HG03159 (cell line): ENCODE measurements around the gene DNAH1.

Experiments
- ATAC-seq: cut with Tn5 transposase; IDR thresholded peaks from one replicate; pipeline ENCODE4 v1.9.1; 2021; ENCODE audit warnings: mild to moderate bottlenecking, moderate library complexity; ENCODE audit not compliant: unreplicated experiment

DNAH1 gene

GRCh38 chr3:52431459-52432223 is 115.5 kb downstream of the DNAH1 start:
- ATAC-seq: no peak

GRCh38 chr3:52432225-52432624 is 116.1 kb downstream of the DNAH1 start:
- no peak for ATAC-seq

GRCh38 chr3:52432691-52433141 is 116.6 kb downstream of the DNAH1 start:
- no peak for ATAC-seq

GRCh38 chr3:52433328-52433995 is 117.3 kb downstream of the DNAH1 start:
- no peak for ATAC-seq

GRCh38 chr3:52433996-52434479 is 117.9 kb downstream of the DNAH1 start:
- ATAC-seq: no peak

GRCh38 chr3:52434491-52435115 is 118.5 kb downstream of the DNAH1 start:
- ATAC-seq: no peak

GRCh38 chr3:52435246-52436101 is 119.4 kb downstream of the DNAH1 start:
- no peak for ATAC-seq

GRCh38 chr3:52436500-52437149 is 120.5 kb downstream of the DNAH1 start:
- ATAC-seq: no peak

- no peak for ATAC-seq
Measured at GRCh38 chr3:52437326-52438103, 121.4 kb downstream of the DNAH1 start.

GRCh38 chr3:52438104-52438376 is 121.9 kb downstream of the DNAH1 start:
- no peak for ATAC-seq

- no peak for ATAC-seq
Measured at GRCh38 chr3:52438579-52439425, 122.7 kb downstream of the DNAH1 start.

GRCh38 chr3:52439426-52440248 is 123.5 kb downstream of the DNAH1 start:
- no peak for ATAC-seq

GRCh38 chr3:52440249-52440551 is 124.1 kb downstream of the DNAH1 start:
- ATAC-seq: no peak

GRCh38 chr3:52440671-52441070 is 124.6 kb downstream of the DNAH1 start:
- no peak for ATAC-seq

- ATAC-seq: no peak
Measured at GRCh38 chr3:52441091-52441771, 125.1 kb downstream of the DNAH1 start.

GRCh38 chr3:52441772-52442332 is 125.7 kb downstream of the DNAH1 start:
- ATAC-seq: no peak
